Thoracic aorta (tissue), 2 donors: ENCODE data around the gene COL18A1. TPM values are rescaled to one million over a fixed set of nuclear protein-coding genes. Genes with fewer than 3 reads are reported as not detected.
"Not testable (repeated sequence)": the region's sequence is repeated elsewhere in the genome, so short reads cannot be mapped to it uniquely, and the experiment has no call there.

Source experiments
- ATAC-seq: fragments of 150-250 bp; one replicate; pipeline ENCODE4 v1.8.0; 2017; ENCODE audit warnings: low read depth; ENCODE audit not compliant: insufficient number of reproducible peaks, low FRiP score
- DNase-seq: peaks from one replicate; pipeline ENCODE4 v3.0.0-alpha.2; 2020; ENCODE audit warnings: low spot score
- H3K27ac ChIP-seq, 2 donors: fragments of 200-600 bp; sonication (generic); 1 replicate in 1 of 2; 2 replicates in 1 of 2; pipeline ENCODE4 v1.5.1; 2016; ENCODE audit warnings: mild to moderate bottlenecking in 2 of 2, moderate library complexity in 2 of 2
- H3K27me3 ChIP-seq: fragments of 200-600 bp; sonication (generic); replicated peaks from 2 replicates; pipeline ENCODE4 v1.6.0; 2016; ENCODE audit warnings: mild to moderate bottlenecking; ENCODE audit not compliant: insufficient read depth
- H3K36me3 ChIP-seq: fragments of 200-600 bp; sonication (generic); one replicate; pipeline ENCODE4 v1.5.1; 2016
- H3K4me1 ChIP-seq, 2 donors: fragments of 200-600 bp; sonication (generic); 1 replicate in 1 of 2; 2 replicates in 1 of 2; pipeline versions ENCODE4 v1.5.1 to v1.6.0; 2016; ENCODE audit warnings: low read depth in 2 of 2, mild to moderate bottlenecking in 1 of 2; ENCODE audit not compliant: control insufficient read depth in 1 of 2
- H3K4me3 ChIP-seq: fragments of 200-600 bp; sonication (generic); 2 replicates; pipeline ENCODE4 v1.5.1; 2016; ENCODE audit warnings: mild to moderate bottlenecking
- H3K9me3 ChIP-seq: fragments of 200-600 bp; sonication (generic); 2 replicates; pipeline ENCODE4 v1.5.1; 2016
- total RNA-seq, 2 donors: library from RNA; depleted of rRNA; stranded (reverse); fragments of >200 nt; gene quantifications; one replicate each; pipeline versions ENCODE4 v1.1.0 to v1.2.3, GENCODE V29; 2016
- TF ChIP-seq, protein P1 (sequence below): fragments of 200-600 bp; sonication (generic); IDR thresholded peaks from one replicate; pipeline ENCODE4 v1.5.1; 2019; ENCODE audit warnings: antibody characterized with exemption

Gene COL18A1
- total RNA-seq, 2 donors from 2014 or later, result 507 to 811 TPM

DNA sequence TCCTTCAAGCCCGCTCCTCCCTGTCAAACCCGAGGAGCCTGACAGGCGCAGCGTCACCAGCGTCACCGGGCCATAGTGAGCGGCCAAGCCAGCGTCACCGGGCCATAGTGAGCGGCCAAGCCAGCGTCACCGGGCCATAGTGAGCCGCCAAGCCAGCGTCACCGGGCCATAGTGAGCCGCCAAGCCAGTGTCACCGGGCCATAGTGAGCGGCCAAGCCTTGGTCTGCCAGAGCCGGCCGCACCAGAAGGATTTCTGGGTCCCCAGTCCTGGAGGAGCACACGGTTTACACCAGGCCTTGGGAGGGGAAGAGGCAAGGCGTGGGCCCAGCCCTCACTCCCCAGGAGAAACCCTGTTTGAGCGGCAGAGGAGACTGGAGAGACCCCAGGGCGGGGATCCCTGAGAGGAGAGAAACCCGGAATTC is 39.8 kb upstream of the COL18A1 start:
- no peak for ATAC-seq
- H3K9me3 ChIP-seq, result no peaks in the 10 kb centered on the region
- H3K27me3 ChIP-seq, result no peaks in the 10 kb centered on the region
- DNase-seq, result no peak
- TF ChIP-seq, protein P1, sequence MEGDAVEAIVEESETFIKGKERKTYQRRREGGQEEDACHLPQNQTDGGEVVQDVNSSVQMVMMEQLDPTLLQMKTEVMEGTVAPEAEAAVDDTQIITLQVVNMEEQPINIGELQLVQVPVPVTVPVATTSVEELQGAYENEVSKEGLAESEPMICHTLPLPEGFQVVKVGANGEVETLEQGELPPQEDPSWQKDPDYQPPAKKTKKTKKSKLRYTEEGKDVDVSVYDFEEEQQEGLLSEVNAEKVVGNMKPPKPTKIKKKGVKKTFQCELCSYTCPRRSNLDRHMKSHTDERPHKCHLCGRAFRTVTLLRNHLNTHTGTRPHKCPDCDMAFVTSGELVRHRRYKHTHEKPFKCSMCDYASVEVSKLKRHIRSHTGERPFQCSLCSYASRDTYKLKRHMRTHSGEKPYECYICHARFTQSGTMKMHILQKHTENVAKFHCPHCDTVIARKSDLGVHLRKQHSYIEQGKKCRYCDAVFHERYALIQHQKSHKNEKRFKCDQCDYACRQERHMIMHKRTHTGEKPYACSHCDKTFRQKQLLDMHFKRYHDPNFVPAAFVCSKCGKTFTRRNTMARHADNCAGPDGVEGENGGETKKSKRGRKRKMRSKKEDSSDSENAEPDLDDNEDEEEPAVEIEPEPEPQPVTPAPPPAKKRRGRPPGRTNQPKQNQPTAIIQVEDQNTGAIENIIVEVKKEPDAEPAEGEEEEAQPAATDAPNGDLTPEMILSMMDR, result no peak
- H3K4me3 ChIP-seq, result no peak overlapping the region
- H3K36me3 ChIP-seq, result no peaks in the 10 kb centered on the region
- H3K27ac ChIP-seq, result peak overlapping the region; percentile 100
- H3K4me1 ChIP-seq, result peaks cover 20 to 46% of the 10 kb centered on the region in 2 donors

DNA sequence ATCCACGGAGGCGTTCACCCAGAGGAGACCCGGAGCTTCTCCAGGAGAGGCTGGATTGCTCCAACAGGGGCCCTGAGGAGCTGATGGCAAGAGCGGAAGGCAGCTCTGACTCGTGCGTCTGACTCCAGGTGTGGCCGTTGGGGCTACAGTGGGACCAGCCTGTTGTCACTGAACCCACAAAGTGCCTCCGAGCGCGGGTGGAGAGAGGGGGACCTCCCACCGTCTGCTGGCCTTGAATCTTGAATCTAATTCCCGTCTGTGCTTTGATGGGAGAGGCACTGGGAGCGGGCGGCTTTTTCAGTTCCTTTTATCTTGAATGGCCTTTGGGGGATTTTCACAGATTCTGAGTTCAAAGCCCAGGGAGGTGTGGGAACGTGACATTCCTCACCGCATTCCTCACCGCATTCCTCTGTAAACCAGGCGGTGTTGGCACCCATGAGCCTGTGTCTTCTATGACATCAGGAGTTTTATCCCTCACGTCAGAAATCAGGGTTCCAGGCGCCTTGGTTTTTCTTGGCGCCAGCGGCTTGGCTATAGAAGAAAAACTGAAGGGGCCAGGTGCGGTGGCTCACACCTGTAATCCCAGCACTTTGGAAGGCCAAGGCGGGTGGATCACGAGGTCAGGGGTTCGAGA is 39.2 kb upstream of the COL18A1 start:
- Histone ChIP-seq H3K36me3 (no peaks in the 10 kb centered on the region), H3K27me3 (no peaks in the 10 kb centered on the region), H3K4me3 (no peak overlapping the region), H3K9me3 (no peaks in the 10 kb centered on the region), H3K4me1 (peaks cover 20 to 46% of the 10 kb centered on the region in 2 donors), H3K27ac (peak overlapping the region; percentile 100)
- TF ChIP-seq, protein P1, result no peak
- no peak for DNase-seq
- no peak for ATAC-seq

DNA sequence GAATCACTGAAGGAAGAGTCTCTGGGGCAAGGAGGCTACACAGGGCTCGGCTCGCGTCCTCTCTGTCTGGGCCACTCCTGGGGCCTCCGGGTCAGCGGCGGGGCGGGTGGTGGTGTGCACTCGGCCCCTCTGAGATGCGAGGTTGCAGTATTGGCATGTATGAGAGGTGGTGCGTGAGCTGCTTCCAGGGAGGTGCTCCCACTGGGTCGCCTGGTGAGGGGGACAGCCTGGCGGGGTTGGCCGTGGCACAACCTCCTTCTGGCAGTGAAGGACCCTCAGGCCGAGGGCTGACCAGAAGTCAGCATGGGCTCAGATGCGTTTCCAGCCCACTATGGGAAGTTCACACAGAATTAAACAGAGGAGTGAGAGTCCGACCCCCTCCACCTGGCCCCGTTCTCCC is 38.5 kb upstream of the COL18A1 start:
- ATAC-seq, result no peak
- Histone ChIP-seq H3K4me3 (no peak overlapping the region), H3K36me3 (no peaks in the 10 kb centered on the region), H3K4me1 (peaks cover 20 to 46% of the 10 kb centered on the region in 2 donors), H3K27ac (peak overlapping the region; percentile 100), H3K27me3 (no peaks in the 10 kb centered on the region), H3K9me3 (no peaks in the 10 kb centered on the region)
- DNase-seq, result no peak
- TF ChIP-seq, protein P1, result no peak

DNA sequence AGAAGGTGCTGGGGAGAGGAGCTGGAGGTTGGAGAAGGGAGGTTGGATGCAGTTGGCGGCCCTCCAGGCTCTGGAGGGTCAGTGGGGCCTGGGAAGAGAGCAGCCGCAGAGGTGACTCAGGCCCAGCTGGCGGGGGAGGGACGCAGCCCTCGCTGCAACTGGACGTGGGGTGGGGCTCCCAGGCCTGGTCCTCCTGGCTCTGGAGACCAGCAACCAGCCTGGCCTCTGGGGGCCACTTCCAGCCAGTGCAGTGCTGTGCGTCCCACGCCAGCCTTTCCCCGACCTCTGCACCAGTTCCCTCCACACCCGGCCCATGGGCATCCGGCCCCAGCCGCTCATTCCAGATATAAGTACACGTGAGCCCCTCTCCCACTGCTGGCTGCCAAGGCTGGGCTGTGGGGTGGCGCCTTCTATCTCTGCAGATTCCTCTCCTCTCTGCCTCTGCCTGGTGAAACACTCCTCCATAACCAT is 38.0 kb upstream of the COL18A1 start:
- DNase-seq (peak; percentile 43), ATAC-seq (no peak)
- TF ChIP-seq, protein P1, result no peak
- H3K27me3 ChIP-seq, result no peaks in the 10 kb centered on the region
- H3K27ac ChIP-seq, result peak overlapping the region; percentile 100
- no peaks in the 10 kb centered on the region for H3K36me3 ChIP-seq
- no peak overlapping the region for H3K4me3 ChIP-seq
- H3K9me3 ChIP-seq, result no peaks in the 10 kb centered on the region
- peaks cover 20 to 46% of the 10 kb centered on the region in 2 donors for H3K4me1 ChIP-seq

DNA sequence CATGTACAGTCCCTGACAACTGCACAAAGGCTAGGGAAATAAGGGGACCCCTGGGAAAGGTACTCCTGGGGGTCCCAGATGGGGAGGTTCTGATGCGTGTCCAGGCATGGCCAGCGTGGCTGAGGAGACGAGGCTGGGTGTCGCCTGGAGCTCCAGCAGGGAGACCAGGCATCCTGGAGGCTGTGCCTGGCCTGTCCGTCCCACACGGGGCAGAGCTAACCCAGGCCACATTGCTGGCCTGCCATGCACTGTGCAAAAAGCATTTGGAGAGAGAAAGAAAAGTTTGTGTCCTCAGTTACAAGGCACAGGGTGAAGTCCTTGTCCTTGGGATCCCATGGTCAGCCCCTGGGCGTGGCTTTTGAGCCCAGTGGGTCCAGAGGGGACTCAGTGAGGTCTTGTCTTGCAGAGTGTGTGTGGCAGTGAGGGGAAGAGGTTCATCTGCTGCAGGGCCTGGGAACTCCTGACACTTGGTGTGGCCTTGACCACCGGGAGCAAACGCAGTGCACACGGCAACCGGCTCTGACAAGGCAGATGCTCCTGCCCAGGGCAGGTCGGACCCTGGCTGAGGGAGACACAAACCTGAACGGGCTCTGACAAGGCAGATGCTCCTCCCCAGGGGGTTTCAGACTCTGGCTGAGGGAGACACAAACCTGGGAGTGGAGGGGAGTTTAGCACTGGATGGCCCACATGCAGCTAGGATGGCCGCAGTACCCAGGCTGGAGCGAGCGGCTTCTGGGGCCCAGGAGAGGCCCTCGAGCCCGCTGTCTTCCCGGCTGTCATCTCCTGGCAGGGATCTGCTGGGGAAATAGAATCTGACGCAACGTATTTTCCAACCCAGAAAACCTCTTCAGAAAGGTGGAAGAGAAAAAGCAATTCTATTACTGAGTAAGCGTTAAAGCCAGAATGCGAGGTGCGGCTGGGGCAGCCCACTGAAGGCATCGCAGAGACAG is 37.3 kb upstream of the COL18A1 start:
- ATAC-seq (no peak), DNase-seq (no peak)
- Histone ChIP-seq H3K27ac (peak overlapping the region; percentile 100), H3K27me3 (no peaks in the 10 kb centered on the region), H3K4me1 (peaks cover 20 to 42% of the 10 kb centered on the region in 2 donors), H3K9me3 (no peaks in the 10 kb centered on the region), H3K4me3 (no peak overlapping the region), H3K36me3 (no peaks in the 10 kb centered on the region)
- TF ChIP-seq, protein P1, result no peak

DNA sequence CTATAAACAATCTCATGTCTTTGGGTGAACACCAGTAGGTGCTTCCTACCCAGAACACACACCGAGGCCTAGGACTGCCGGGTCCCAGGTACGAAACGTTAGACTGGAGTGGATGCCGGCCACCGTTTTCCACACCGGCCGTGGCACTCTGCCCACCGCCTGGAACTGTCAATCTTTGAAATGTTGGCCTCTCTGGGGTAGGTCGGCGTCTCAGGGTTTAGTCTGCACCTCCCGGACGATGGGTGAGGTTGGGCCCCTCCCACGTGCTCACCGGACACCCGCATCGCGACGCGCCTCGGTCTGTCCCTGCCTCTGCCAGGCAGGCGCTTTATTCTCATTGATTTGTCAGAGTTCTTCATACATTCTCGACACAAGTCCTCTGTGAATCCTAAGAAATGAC is 35.9 kb upstream of the COL18A1 start:
- H3K9me3 ChIP-seq, DNase-seq, H3K36me3 ChIP-seq, H3K27me3 ChIP-seq, ATAC-seq, H3K4me3 ChIP-seq, H3K27ac ChIP-seq: not testable (repeated sequence)
- H3K4me1 ChIP-seq, result peaks cover 17 to 35% of the 10 kb centered on the region in 2 donors
